ENCODE measurements around the gene RHCE. TPM values are rescaled to one million over a fixed set of nuclear protein-coding genes. Genes with fewer than 3 reads are reported as not detected.

RHCE gene
- total and polyA plus RNA-seq, 9 of the 15 experiments (the other 6 are each of a cell fraction or from before 2014, with no cell fraction given), result 5.4 to 31.5 (median 12.6) TPM

DNA sequence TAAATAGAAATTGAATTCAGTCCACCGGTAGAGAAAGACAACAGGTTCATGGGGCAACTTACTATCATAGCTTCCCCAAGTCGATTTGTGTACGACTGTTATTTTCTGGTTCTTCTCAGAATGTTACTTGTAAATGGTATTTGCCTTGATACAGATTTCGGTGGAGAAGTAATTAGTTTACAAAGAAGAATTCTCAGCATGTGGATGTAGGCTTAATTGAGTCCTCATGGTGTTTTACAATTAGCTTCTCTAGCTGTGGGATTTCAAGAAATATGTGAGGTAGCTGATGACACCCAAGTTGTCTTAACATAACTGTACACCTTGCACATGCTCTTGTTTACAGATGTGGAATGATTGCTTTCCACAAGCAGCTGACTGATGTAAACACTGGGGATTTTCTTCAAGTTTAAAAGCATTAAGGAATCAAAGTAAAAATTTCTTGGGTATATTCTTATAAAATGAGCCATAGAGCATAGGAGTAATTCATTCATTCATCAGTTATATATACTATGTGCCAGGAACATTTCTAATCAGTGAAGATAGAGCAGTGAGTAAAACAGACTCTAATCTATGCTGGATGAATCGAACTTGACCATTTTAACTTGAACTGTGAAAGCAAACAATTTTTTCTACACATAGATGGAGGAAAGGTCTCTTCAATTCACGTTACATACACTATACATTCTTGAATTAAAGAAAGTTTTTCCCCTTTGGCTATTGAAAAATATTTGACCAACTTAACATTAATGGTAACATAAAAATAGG is 11.5 kb upstream of the RHCE start (continued):
- TF ChIP-seq, protein P1, sequence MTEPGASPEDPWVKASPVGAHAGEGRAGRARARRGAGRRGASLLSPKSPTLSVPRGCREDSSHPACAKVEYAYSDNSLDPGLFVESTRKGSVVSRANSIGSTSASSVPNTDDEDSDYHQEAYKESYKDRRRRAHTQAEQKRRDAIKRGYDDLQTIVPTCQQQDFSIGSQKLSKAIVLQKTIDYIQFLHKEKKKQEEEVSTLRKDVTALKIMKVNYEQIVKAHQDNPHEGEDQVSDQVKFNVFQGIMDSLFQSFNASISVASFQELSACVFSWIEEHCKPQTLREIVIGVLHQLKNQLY (CRISPR knock-in tag; conservative IDR thresholded peaks at IDR 0.05), result no peak
- TF ChIP-seq, protein P2, sequence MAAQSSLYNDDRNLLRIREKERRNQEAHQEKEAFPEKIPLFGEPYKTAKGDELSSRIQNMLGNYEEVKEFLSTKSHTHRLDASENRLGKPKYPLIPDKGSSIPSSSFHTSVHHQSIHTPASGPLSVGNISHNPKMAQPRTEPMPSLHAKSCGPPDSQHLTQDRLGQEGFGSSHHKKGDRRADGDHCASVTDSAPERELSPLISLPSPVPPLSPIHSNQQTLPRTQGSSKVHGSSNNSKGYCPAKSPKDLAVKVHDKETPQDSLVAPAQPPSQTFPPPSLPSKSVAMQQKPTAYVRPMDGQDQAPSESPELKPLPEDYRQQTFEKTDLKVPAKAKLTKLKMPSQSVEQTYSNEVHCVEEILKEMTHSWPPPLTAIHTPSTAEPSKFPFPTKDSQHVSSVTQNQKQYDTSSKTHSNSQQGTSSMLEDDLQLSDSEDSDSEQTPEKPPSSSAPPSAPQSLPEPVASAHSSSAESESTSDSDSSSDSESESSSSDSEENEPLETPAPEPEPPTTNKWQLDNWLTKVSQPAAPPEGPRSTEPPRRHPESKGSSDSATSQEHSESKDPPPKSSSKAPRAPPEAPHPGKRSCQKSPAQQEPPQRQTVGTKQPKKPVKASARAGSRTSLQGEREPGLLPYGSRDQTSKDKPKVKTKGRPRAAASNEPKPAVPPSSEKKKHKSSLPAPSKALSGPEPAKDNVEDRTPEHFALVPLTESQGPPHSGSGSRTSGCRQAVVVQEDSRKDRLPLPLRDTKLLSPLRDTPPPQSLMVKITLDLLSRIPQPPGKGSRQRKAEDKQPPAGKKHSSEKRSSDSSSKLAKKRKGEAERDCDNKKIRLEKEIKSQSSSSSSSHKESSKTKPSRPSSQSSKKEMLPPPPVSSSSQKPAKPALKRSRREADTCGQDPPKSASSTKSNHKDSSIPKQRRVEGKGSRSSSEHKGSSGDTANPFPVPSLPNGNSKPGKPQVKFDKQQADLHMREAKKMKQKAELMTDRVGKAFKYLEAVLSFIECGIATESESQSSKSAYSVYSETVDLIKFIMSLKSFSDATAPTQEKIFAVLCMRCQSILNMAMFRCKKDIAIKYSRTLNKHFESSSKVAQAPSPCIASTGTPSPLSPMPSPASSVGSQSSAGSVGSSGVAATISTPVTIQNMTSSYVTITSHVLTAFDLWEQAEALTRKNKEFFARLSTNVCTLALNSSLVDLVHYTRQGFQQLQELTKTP (IDR thresholded peaks at IDR 0.05; ENCODE audit: low read depth in 1 of 2, partially characterized antibody in 2 of 2), result peak in 1 of 2 experiments; percentile 20
- TF ChIP-seq MCM2 (IDR thresholded peaks at IDR 0.05; ENCODE audit: low read depth) (no peak), WHSC1 (IDR thresholded peaks at IDR 0.05; ENCODE audit: low read length) (no peak), CBX3 (IDR thresholded peaks at IDR 0.05; ENCODE audit: borderline replicate concordance in 1 of 2, low read length in 2 of 2) (no peak), ZBTB17 (CRISPR knock-in tag; IDR thresholded peaks at IDR 0.05) (no peak), ZSCAN32 (CRISPR knock-in tag; IDR thresholded peaks at IDR 0.05) (no peak), HNRNPK (IDR thresholded peaks at IDR 0.05; ENCODE audit: low read depth, low read length, poor library complexity, severe bottlenecking) (no peak), ARID1B (IDR thresholded peaks at IDR 0.05) (no peak; the same call in 1 of the 2 replicates), POLR2H (tag; IDR thresholded peaks at IDR 0.05; ENCODE audit: low read depth) (no peak)
- TF ChIP-seq, protein P3, sequence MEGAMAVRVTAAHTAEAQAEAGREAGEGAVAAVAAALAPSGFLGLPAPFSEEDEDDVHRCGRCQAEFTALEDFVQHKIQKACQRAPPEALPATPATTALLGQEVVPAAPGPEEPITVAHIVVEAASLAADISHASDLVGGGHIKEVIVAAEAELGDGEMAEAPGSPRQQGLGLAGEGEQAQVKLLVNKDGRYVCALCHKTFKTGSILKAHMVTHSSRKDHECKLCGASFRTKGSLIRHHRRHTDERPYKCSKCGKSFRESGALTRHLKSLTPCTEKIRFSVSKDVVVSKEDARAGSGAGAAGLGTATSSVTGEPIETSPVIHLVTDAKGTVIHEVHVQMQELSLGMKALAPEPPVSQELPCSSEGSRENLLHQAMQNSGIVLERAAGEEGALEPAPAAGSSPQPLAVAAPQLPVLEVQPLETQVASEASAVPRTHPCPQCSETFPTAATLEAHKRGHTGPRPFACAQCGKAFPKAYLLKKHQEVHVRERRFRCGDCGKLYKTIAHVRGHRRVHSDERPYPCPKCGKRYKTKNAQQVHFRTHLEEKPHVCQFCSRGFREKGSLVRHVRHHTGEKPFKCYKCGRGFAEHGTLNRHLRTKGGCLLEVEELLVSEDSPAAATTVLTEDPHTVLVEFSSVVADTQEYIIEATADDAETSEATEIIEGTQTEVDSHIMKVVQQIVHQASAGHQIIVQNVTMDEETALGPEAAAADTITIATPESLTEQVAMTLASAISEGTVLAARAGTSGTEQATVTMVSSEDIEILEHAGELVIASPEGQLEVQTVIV (CRISPR knock-in tag; IDR thresholded peaks at IDR 0.05; ENCODE audit: borderline replicate concordance), result no peak
- TF ChIP-seq, protein P4, sequence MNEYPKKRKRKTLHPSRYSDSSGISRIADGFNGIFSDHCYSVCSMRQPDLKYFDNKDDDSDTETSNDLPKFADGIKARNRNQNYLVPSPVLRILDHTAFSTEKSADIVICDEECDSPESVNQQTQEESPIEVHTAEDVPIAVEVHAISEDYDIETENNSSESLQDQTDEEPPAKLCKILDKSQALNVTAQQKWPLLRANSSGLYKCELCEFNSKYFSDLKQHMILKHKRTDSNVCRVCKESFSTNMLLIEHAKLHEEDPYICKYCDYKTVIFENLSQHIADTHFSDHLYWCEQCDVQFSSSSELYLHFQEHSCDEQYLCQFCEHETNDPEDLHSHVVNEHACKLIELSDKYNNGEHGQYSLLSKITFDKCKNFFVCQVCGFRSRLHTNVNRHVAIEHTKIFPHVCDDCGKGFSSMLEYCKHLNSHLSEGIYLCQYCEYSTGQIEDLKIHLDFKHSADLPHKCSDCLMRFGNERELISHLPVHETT (CRISPR knock-in tag; conservative IDR thresholded peaks at IDR 0.05 in 1 of 2, IDR thresholded peaks at IDR 0.05 in 1 of 2), result no peak
- TF ChIP-seq, protein P5, sequence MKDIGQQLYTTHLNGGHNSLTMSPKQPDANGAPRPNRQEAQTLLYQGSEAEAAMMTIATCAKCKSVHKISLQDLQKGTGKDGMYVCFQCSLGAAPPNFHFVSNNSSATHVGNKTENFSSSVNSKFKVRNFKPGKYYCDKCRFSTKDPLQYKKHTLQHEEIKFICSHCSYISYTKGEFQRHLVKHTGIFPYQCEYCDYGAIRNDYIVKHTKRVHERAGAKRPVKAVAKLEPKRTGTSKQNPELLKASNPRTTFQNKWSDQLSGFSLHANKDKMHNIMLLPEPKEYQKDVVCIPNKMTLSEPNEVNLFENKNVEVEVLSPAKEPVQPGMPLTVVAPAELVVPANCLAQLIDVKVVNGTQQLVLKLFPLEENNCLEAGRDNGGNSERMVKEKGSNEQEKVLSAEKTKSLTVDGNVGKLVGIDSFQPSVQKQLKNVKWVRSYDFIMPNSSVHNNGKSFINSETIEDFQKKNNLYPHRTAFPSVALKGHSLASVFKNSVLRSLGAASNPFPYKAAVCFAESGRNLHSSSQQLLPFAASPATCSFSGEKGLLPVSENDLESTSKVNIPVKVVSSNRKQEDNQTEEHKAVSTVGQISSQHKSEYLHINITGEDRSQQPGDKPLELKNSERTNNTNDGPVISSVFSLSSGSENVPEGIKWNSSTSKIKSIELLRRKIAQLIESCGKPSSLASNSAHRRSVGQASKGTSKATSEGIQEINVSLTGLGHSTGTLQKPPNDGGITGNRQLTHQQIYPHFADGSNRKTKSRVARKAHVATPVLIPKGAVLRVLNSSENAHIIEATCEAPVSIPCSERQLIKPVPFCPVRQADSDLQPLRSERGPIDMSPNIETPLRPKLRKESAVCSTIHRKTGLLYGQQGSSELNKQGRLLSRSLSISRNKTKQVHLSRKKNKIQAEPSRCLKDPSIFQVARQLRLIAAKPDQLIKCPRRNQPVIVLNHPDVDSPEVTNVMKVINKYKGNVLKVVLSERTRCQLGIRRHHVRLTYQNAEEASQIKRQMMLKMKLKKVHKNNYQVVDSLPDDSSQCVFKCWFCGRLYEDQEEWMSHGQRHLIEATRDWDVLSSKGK (CRISPR knock-in tag; IDR thresholded peaks at IDR 0.05), result no peak

Measured in K562 (cell line).